ENCODE measurements around the gene REC114. TPM values are rescaled to one million over a fixed set of nuclear protein-coding genes. Genes with fewer than 3 reads are reported as not detected.

REC114 gene
- total and polyA plus RNA-seq, 12 donors, result 0.40 TPM; not detected in 11

DNA sequence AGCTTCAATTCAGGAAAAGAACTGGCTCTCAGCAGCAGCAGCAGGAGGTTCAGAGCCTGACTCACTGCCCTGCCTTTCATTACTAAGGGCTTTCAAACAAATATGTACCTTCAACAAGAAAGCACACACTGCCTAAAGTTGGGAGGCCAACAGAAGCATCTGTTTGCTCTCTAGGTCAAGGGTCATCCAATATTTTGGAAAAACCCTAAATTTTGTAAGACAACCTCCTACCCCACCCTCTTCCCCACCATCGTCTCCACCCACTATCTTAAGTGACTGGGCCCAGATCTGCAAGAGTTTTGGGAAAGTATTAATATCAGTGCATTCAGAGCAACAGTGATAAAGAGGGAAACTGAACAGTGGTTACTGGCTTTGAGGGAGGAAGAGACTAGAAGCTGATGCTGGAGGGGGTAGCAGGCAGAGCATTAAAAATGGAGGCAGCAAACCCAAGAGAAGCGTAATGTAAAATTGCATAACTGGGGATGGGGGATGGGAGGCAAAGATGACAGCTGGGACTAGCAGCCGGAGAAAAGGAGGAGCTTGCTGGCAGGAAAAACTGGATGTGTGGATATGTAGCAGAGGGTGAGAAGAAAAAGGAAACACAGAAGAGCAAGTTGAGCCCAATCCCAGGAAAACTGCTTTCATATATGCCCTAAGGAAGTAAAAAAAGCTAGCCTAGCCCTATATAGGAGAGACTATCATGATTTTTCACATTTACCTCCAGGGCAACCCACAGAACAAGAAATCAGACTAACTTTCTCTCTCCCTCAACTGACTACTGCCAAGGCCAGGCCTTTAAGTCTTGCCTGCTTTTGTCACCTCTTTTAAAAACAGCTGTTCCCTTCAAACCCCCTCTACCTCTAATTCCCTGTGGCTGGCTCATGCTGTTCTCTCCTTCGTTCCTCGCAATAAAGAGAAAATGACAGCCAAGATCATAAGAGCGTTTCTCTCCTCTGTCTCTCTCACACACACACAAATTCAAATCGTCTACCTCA, 158.8 kb downstream of the REC114 start:
- intact Hi-C loops (cut with DNase I), result no loop called here
- H3K9me3 ChIP-seq (replicated peaks in 1 of 3), result no peaks in the 10 kb centered on the region
- TF ChIP-seq, protein P1, sequence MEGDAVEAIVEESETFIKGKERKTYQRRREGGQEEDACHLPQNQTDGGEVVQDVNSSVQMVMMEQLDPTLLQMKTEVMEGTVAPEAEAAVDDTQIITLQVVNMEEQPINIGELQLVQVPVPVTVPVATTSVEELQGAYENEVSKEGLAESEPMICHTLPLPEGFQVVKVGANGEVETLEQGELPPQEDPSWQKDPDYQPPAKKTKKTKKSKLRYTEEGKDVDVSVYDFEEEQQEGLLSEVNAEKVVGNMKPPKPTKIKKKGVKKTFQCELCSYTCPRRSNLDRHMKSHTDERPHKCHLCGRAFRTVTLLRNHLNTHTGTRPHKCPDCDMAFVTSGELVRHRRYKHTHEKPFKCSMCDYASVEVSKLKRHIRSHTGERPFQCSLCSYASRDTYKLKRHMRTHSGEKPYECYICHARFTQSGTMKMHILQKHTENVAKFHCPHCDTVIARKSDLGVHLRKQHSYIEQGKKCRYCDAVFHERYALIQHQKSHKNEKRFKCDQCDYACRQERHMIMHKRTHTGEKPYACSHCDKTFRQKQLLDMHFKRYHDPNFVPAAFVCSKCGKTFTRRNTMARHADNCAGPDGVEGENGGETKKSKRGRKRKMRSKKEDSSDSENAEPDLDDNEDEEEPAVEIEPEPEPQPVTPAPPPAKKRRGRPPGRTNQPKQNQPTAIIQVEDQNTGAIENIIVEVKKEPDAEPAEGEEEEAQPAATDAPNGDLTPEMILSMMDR (IDR thresholded peaks at IDR 0.05), result no peak
- no peak for TF ChIP-seq POLR2A (IDR thresholded peaks at IDR 0.05)
- no peak overlapping the region for H3K4me3 ChIP-seq
- H3K36me3 ChIP-seq (replicated peaks in 1 of 2), result no peaks in the 10 kb centered on the region
- peak overlapping the region; percentile 8 to 75 (median 27) for H3K27ac ChIP-seq
- peak; percentile 58 to 76 (median 64) for DNase-seq
- 33 to 39% (median 35%) methylated on average over 7 of the region's 7 CpGs for WGBS, 4 donors
- peaks cover 34 to 64% of the 10 kb centered on the region in 2 donors for H3K4me1 ChIP-seq (replicated peaks in 1 of 2)
- no peaks in the 10 kb centered on the region for H3K27me3 ChIP-seq

DNA sequence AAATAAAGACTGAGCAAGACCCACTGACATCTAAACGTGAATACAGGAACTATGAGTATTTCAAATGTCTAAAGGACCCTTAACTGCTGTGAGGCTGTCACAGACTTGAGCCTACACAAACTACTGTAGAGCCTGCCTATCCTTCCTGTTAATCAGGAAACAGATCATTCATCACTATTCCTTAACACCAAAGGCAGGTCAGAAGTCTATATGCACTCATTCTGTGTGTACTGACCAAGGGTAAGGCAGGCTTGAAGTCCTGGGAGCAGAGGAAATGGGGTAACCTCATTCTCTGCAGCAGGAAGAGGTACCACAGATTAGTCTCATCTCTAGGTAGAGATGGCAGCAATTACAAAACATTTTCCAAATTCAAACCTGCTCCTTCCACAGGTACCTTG, 159.5 kb downstream of the REC114 start:
- Histone ChIP-seq H3K9me3 (replicated peaks in 1 of 3) (no peaks in the 10 kb centered on the region), H3K36me3 (replicated peaks in 1 of 2) (no peaks in the 10 kb centered on the region), H3K4me1 (replicated peaks in 1 of 2) (peaks cover 34 to 68% of the 10 kb centered on the region in 2 donors), H3K4me3 (no peak overlapping the region), H3K27me3 (no peaks in the 10 kb centered on the region), H3K27ac (peak overlapping the region in 4 of 5 donors; percentile 8 to 75 (median 51))
- TF ChIP-seq, protein P1 (IDR thresholded peaks at IDR 0.05), result no peak
- no peak for TF ChIP-seq POLR2A (IDR thresholded peaks at IDR 0.05)
- 7 to 30% (median 14%) methylated on average over 1 of the region's 1 CpG for whole genome bisulfite sequencing, 4 donors
- no peak for DNase-seq
- intact Hi-C loops (cut with DNase I), result no loop called here

DNA sequence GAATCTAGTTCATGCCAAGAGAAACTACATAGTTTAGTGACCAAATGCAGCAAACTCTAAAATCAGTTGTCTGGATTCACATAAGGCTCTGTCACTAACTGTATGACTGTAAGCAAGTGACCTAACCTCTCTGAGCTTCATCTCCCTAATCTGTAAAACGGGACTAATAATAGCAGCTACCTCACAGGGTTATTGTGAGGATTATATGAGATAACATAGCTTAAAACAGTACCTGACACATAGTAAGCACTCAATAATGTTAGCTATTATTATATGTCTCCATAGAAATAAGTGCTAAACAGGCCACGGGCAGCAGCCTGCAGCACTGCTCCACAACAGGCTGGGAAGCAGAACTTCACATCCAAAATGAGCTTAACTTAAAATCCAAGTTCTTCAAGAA, 160.0 kb downstream of the REC114 start:
- intact Hi-C loops (cut with DNase I), result no loop called here
- Histone ChIP-seq H3K36me3 (replicated peaks in 1 of 2) (no peaks in the 10 kb centered on the region), H3K27me3 (no peaks in the 10 kb centered on the region), H3K27ac (peak overlapping the region in 1 of 5 donors; percentile 75), H3K9me3 (replicated peaks in 1 of 3) (no peaks in the 10 kb centered on the region), H3K4me1 (replicated peaks in 1 of 2) (peaks cover 34 to 74% of the 10 kb centered on the region in 2 donors), H3K4me3 (no peak overlapping the region)
- TF ChIP-seq, protein P1 (IDR thresholded peaks at IDR 0.05), result no peak
- TF ChIP-seq POLR2A (IDR thresholded peaks at IDR 0.05), result no peak
- DNase-seq, result no peak
- WGBS, 4 donors, result 61 to 76% (median 73%) methylated on average over 2 of the region's 2 CpGs

DNA sequence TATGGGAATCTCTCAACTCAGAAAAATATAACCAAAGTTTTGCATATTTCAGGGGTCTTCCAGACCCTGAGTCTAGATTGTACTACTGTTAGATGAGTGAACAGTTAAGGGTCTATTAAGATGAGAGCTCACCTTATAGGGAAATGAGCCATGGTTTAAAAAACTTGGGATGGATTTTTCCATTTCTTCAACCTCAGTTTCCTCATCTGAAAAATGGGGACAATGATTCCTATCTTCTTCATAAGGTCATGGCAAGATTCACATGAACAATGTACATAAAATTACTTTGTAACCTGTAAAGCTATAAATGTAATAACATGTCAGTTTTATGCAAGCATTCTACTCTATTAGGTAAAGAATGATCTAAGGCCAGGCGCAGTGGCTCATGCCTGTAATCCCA, 161.5 kb downstream of the REC114 start:
- no peak overlapping the region for H3K4me3 ChIP-seq
- H3K4me1 ChIP-seq (replicated peaks in 1 of 2), result peaks cover 34 to 80% of the 10 kb centered on the region in 2 donors
- no peaks in the 10 kb centered on the region for H3K36me3 ChIP-seq (replicated peaks in 1 of 2)
- 92 to 100% (median 98%) methylated on average over 1 of the region's 1 CpG for WGBS, 4 donors
- intact Hi-C loops (cut with DNase I), result no loop called here
- TF ChIP-seq, protein P1 (IDR thresholded peaks at IDR 0.05), result no peak
- no peak for TF ChIP-seq POLR2A (IDR thresholded peaks at IDR 0.05)
- DNase-seq, result no peak
- H3K27ac ChIP-seq, result no peak overlapping the region
- no peaks in the 10 kb centered on the region for H3K9me3 ChIP-seq (replicated peaks in 1 of 3)
- H3K27me3 ChIP-seq, result no peaks in the 10 kb centered on the region

All from adrenal gland (tissue), 12 donors.